Progenitor cell of endocrine pancreas (in vitro differentiated cells): ENCODE data around the gene PGAM4. TPM values are rescaled to one million over a fixed set of nuclear protein-coding genes. Genes with fewer than 3 reads are reported as not detected.

ENCODE experiments used
- DNase-seq: peaks from one replicate; pipeline ENCODE4 v3.0.0; 2021; ENCODE audit warnings: low spot score; ENCODE audit not compliant: unreplicated experiment
- H3K27ac Mint-ChIP-seq: 2 replicates; pipeline ENCODE4 v1.8.0; 2021; ENCODE audit warnings: mild to moderate bottlenecking, moderate library complexity, mixed read lengths
- H3K27me3 Mint-ChIP-seq: 2 replicates; pipeline ENCODE4 v1.8.0; 2021; ENCODE audit warnings: mixed read lengths
- H3K36me3 Mint-ChIP-seq: 2 replicates; pipeline ENCODE4 v1.8.0; 2022; ENCODE audit warnings: mixed read lengths; ENCODE audit not compliant: insufficient read depth
- H3K4me1 Mint-ChIP-seq: 2 replicates; pipeline ENCODE4 v1.8.0; 2021; ENCODE audit warnings: low read depth, mixed read lengths
- H3K4me3 Mint-ChIP-seq: 2 replicates; pipeline ENCODE4 v1.8.0; 2021; ENCODE audit warnings: low read depth, mild to moderate bottlenecking, moderate library complexity, mixed read lengths
- H3K9me3 Mint-ChIP-seq: 2 replicates; pipeline ENCODE4 v1.8.0; 2021; ENCODE audit warnings: low read depth, mixed read lengths
- long read RNA-seq: library from polyadenylated mRNA; unstranded; transcript quantifications from one replicate; pipeline ENCODE4 v2.0.0, GENCODE V29; 2020
- total RNA-seq: library from RNA; stranded (reverse); gene quantifications from 2 replicates; pipeline ENCODE4 v1.2.1, GENCODE V29; 2021
- TF ChIP-seq, protein P1 (sequence below): fragments of 200-600 bp; sonication (generic); IDR thresholded peaks from one replicate; pipeline ENCODE4 v1.5.0; 2021; ENCODE audit warnings: antibody characterized with exemption, mild to moderate bottlenecking; ENCODE audit not compliant: unreplicated experiment

Gene PGAM4
- not detected in 2 replicates for total RNA-seq
- long read RNA-seq = 0 reads

DNA sequence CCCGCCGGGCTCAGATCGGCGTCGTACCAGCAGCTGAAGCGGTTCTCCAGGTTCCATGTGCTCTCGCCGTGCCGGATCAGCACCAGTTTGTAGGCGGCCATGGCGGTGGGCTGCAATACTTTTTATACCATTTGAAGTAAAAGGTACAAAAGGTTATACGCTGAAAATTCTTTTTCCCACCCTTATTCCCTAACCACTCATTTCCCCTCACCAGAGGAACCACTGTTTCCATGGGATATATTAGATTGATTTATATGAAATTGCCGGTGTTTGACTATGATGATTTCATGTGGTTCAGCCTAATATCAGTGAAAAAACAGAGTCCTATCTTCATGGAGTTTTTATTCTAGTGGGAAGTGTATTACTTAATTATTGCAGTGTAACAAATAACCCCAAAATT, at the start of gene PGAM4:
PGAM4 (minus strand) TSS at position 101 of the 400 bp plus-strand sequence; CDS start at position 101, 0 bp downstream.
- TF ChIP-seq, protein P1, sequence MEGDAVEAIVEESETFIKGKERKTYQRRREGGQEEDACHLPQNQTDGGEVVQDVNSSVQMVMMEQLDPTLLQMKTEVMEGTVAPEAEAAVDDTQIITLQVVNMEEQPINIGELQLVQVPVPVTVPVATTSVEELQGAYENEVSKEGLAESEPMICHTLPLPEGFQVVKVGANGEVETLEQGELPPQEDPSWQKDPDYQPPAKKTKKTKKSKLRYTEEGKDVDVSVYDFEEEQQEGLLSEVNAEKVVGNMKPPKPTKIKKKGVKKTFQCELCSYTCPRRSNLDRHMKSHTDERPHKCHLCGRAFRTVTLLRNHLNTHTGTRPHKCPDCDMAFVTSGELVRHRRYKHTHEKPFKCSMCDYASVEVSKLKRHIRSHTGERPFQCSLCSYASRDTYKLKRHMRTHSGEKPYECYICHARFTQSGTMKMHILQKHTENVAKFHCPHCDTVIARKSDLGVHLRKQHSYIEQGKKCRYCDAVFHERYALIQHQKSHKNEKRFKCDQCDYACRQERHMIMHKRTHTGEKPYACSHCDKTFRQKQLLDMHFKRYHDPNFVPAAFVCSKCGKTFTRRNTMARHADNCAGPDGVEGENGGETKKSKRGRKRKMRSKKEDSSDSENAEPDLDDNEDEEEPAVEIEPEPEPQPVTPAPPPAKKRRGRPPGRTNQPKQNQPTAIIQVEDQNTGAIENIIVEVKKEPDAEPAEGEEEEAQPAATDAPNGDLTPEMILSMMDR = no peak
- DNase-seq = no peak
- Mint-ChIP-seq H3K4me3 (no peak within 1 kb of the TSS), H3K4me1 (no peaks in the 10 kb centered on the region), H3K36me3 (peaks cover 6% of the 10 kb centered on the region), H3K27ac (no peak within 1 kb of the TSS), H3K9me3 (peaks cover 15% of the 10 kb centered on the region), H3K27me3 (no peaks in the 10 kb centered on the region)

DNA sequence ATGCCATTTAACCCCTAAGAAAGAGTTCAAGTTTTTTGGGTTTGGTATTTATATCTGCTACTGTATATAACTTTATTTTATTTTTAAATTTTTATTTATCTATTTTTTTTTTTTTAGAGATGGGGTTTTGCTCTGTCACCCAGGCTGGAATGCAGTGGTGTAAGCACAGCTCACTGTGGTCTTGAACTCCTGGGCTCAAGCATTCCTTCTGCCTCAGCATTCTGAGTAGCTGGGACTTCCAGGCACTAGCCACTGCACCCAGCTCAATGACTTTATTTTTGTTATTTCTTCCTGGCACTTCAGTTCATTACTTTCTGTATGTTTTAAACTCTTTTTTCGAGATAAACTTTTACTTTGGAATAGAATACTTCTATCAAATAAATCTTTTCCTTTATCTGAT, 42.4 kb upstream of the PGAM4 start:
- Mint-ChIP-seq H3K9me3 (peaks cover 9% of the 10 kb centered on the region), H3K27ac (no peak overlapping the region)
- TF ChIP-seq, protein P1 = no peak

DNA sequence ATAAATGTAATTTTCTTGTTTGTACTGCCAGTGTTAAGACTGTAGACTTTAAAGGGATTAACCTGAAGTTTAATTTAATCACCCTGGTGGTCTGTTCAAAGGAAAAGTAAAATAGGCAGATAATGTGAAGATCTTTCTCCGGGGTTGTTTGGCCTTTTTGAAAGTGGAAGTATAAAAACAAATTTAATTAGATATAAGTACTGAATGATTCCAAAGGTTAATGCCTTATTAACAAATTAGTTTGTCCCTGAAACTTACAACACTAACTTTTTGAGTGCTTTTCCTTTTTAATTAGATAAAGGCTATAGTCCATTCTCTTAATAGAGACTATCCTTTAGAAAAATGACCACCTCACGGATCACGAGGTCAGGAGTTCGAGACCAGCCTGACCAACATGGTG, 10.4 kb upstream of the PGAM4 start:
- H3K36me3 Mint-ChIP-seq = no peaks in the 10 kb centered on the region
- H3K4me1 Mint-ChIP-seq = peaks cover 4% of the 10 kb centered on the region
- peaks cover 4% of the 10 kb centered on the region for H3K9me3 Mint-ChIP-seq
- TF ChIP-seq, protein P1 = no peak
- no peak overlapping the region for H3K27ac Mint-ChIP-seq
- DNase-seq = no peak
- H3K27me3 Mint-ChIP-seq = no peaks in the 10 kb centered on the region
- H3K4me3 Mint-ChIP-seq = no peak overlapping the region

More for the DNA sequence above, 42.4 kb upstream of the PGAM4 start:
- H3K36me3 Mint-ChIP-seq = no peaks in the 10 kb centered on the region
- no peak overlapping the region for H3K4me3 Mint-ChIP-seq
- H3K4me1 Mint-ChIP-seq = no peaks in the 10 kb centered on the region
- DNase-seq = no peak
- no peaks in the 10 kb centered on the region for H3K27me3 Mint-ChIP-seq

DNA sequence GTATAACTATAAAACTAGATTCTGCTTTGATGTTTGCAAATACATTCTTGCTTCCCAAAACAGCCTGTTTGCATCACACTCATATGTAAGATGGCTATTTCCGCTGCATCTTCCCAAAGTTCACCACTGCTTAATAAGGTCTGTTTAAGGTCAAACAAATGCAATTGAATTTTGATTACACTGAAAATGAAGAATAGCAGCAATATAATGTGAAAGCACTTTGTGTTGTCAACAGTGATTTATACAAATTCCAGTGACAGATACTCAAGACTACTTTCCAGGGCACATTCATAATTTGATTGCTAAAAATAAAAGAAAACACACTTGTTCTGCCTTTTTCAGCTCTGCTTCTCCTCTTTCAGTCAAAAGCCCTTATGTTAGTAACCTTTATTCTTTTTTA, 8.1 kb upstream of the PGAM4 start:
- Mint-ChIP-seq H3K27me3 (no peaks in the 10 kb centered on the region), H3K4me1 (peaks cover 4% of the 10 kb centered on the region), H3K9me3 (peaks cover 4% of the 10 kb centered on the region), H3K27ac (no peak overlapping the region), H3K36me3 (no peaks in the 10 kb centered on the region), H3K4me3 (no peak overlapping the region)
- no peak for DNase-seq
- TF ChIP-seq, protein P1 = no peak

DNA sequence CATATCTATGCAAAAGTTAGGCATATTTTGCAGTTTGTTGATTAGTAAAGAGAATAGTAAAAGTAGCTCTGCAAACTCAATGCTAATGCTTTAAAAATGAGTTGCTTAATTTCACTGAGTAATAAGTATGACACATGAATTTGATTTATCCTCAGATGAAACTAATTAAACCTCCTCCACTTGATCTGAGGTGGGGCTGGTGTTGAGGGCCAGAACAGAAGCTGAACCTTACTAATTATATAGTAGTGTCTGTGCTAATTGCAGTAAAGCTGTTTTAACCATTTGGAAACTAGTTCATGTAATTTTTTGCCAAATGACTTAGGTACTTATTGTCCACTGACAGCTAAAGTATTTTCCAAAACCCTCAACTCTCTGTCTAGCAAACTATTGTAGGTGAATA, 7.7 kb upstream of the PGAM4 start:
- TF ChIP-seq, protein P1 = no peak
- Mint-ChIP-seq H3K4me1 (peaks cover 4% of the 10 kb centered on the region), H3K27ac (no peak overlapping the region), H3K36me3 (no peaks in the 10 kb centered on the region), H3K27me3 (no peaks in the 10 kb centered on the region), H3K4me3 (no peak overlapping the region), H3K9me3 (peaks cover 4% of the 10 kb centered on the region)
- no peak for DNase-seq
